LNCAP (cell line): ENCODE results near the gene S100A4.

Source experiments
- TF ChIP-seq, protein P1 (sequence below): fragments of 450-650 bp; IDR thresholded peaks from 2 replicates; pipeline ENCODE4 v1.5.1; 2017; ENCODE audit warnings: mild to moderate bottlenecking

The S100A4 gene

DNA sequence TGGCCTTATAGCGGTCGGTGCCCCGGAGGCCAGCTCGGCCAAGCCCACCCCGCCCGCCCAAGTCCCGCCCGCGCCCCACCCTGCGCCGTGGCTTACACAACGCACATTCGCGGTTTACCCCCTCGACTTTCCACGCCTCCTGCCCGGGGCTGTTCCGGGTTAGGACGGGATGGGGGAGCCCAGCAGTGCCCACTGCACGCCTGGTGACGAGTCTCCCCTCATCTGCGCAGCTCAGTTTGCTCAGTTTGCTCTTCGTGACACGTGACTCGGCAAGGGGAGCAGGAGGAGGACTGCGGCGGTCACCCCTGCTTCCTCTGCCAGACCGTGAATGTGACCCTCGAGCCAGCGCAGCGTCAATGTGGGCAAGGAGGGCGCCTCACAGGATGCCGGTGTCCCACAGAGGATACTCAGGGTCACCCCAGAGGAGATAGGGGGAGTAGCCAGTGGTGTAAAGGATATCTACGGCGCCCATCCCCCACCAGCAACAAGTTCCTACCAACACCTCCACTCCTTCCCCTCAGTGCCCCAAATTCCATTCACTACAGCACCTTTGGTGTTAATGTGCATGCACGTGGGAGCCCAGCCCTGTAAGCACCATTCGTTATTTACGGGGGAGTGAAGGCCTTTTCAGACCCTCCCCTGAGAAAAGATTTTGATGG is 9.5 kb downstream of the S100A4 start:
- TF ChIP-seq, protein P1, sequence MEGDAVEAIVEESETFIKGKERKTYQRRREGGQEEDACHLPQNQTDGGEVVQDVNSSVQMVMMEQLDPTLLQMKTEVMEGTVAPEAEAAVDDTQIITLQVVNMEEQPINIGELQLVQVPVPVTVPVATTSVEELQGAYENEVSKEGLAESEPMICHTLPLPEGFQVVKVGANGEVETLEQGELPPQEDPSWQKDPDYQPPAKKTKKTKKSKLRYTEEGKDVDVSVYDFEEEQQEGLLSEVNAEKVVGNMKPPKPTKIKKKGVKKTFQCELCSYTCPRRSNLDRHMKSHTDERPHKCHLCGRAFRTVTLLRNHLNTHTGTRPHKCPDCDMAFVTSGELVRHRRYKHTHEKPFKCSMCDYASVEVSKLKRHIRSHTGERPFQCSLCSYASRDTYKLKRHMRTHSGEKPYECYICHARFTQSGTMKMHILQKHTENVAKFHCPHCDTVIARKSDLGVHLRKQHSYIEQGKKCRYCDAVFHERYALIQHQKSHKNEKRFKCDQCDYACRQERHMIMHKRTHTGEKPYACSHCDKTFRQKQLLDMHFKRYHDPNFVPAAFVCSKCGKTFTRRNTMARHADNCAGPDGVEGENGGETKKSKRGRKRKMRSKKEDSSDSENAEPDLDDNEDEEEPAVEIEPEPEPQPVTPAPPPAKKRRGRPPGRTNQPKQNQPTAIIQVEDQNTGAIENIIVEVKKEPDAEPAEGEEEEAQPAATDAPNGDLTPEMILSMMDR, result no peak

GRCh38 chr1:153535242-153536011 is 10.2 kb downstream of the S100A4 start, which contains the start of gene S100A6:
Gene S100A6 (minus strand): TSS chr1:153535991. CDS start chr1:153535339, 652 bp downstream.
- TF ChIP-seq, protein P1, result no peak

- TF ChIP-seq, protein P1, result no peak
Measured at GRCh38 chr1:153534925-153535241, 10.7 kb downstream of the S100A4 start.

- TF ChIP-seq, protein P1, result no peak
Measured at GRCh38 chr1:153534226-153534924, 11.2 kb downstream of the S100A4 start.

DNA sequence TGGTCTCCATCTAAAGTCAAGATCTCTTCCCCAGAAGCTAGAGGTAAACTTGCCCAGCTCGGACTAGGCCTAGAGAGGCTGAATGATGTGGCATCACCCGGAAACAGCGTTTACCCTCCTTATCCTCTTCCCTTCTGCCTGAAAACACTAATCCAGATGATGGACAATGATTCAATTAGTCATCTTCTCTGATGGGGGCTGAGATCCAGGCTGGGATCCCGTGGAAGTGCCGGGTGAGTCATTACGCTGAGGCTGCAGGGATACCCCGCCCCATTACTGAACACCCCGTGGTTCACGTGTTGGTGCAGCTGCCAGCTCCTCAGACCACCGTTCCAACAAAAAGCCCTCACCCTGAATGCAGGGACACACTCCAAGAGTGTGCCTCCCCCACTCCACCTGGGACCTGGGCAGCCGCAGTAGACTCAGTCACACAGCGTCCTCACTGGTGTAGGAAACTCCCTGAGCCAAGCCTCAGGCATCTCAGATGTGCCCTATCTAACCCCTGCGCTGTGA is 11.9 kb downstream of the S100A4 start:
- TF ChIP-seq, protein P1, result no peak

DNA sequence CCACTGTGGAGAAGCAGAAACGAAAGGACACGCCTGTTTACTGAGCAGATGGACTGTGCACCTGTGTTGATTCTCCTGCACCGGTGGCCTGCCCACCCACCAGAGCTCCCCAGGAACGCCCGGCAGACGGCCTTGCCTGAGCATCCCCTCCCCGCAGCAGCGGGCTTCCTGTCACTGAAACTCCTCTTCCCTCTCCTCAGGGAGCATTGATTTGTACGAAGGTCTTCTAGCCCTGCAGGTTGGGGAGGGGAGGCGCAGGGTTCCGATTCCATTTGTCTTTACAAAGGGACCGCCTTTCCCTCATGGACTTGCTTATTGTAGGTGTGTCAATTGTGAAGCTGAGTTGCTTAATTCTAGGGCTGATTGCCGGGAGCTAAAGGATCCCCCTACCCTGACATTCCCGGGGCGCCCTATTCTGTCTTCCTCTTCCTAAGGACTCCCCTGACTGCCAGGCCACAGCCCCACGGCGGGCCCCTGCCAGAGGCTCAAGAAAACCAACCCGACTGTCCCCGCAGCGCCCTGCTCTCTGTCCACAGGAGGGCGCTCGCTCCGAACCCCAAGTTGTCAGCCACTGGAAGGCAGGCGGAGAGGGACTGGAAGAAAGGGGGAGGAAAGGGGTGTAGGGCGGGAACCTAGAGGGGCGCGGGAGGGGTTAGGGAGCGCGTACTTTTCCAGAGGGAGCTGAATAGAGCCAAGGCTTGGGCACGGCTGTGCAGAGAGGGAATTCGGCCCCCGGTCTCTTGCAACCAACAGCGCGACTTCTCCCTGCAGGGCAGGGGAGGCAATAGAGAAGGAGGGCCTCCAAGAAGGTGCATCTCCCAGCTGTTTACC is 12.6 kb downstream of the S100A4 start:
- TF ChIP-seq, protein P1, result peak; percentile 63

DNA sequence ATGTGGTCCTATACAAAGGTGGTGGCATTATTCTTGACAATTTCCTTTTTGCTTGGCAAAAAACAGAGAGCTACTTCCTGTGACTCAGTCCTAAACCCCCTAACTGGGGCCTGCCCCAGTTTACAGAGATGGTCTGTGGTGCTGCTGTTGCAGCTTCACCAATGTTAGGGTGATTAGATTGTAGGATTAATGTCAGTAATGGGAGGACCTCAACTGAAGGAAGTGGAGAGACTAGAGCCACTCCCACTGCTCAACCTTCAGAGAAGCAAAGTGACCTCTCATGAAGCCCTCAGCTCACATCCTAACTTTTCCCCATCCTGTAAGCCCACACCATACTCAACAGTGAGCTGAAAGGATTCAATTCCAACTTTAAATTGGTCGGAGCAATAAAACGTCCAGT is 13.4 kb downstream of the S100A4 start:
- TF ChIP-seq, protein P1, result no peak
